Stimulated activated effector memory CD8-positive, alpha-beta T cell treated with anti-CD3 and anti-CD28 coated beads, Interleukin-12 subunit alpha, Interleukin-12 subunit beta, amount 100 ng/mL, for 72 hours (primary cell): Measurements from ENCODE around the gene MORN1.

Source experiments
- ATAC-seq: fragments of 150-1000 bp; cut with Tn5 transposase; 2 replicates; pipeline ENCODE4 v1.10.0; 2021
- DNase-seq, 2 donors: peaks; one replicate each; pipeline ENCODE4 v3.0.0; 2021 to 2022; ENCODE audit warnings: low spot score in 2 of 2
- H3K27ac Mint-ChIP-seq: one replicate; pipeline ENCODE4 v1.8.0; 2022; ENCODE audit warnings: mild to moderate bottlenecking, mixed read lengths
- H3K36me3 Mint-ChIP-seq: one replicate; pipeline ENCODE4 v1.8.0; 2022; ENCODE audit warnings: mild to moderate bottlenecking, mixed read lengths
- H3K4me1 Mint-ChIP-seq: one replicate; pipeline ENCODE4 v1.8.0; 2022; ENCODE audit warnings: mixed read lengths
- H3K4me3 Mint-ChIP-seq: one replicate; pipeline ENCODE4 v1.8.0; 2022; ENCODE audit warnings: mild to moderate bottlenecking, mixed read lengths
- H3K9me3 Mint-ChIP-seq: one replicate; pipeline ENCODE4 v1.8.0; 2022; ENCODE audit warnings: mixed read lengths

MORN1 gene

DNA sequence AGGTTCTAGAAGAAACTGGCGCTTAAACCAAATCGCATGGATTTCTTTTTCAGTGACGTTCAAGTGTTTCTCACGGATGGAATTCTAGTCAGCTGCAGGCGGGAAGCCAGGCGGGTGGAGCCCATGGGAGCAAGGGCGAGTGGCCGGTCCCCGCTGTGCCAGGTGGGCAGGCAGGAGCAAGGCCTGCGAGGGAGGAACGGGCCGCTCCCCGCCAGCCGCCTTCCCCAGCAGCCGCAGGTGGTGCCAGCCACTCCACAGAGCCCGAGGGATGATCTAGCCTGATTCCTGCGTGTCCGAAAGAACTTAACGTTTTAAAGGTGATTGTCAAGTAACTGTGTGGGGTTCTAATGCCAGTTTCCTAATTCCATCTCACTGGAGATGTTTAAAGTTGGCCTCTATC, 11.9 kb upstream of the MORN1 start:
- no peak for ATAC-seq
- H3K4me1 Mint-ChIP-seq: peaks cover 15% of the 10 kb centered on the region
- peaks cover 82% of the 10 kb centered on the region for H3K36me3 Mint-ChIP-seq
- H3K4me3 Mint-ChIP-seq: no peak overlapping the region
- no peak for DNase-seq
- H3K9me3 Mint-ChIP-seq: no peaks in the 10 kb centered on the region
- no peak overlapping the region for H3K27ac Mint-ChIP-seq

DNA sequence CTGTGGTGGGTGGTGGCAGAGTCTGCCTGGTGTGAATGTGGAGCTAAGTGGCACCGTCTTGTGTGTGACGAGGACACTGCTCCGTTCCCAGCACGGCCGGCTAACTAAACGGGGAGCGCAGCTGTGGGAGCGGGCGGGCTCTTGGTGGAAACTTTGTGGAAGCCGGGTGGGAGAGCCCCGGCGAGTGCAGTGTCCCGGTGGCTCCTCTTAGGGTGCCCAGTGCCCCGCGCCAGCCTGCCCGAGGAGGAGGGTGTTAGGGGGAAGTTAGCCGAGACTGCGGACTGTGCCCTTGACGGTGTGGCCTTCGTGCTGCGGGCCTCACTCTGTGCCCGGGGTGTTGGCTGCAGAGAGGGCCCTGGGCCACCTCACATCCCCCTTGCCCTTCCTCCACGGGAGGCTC, 11.1 kb upstream of the MORN1 start:
- ATAC-seq: no peak
- H3K27ac Mint-ChIP-seq: peak overlapping the region; percentile 79

DNA sequence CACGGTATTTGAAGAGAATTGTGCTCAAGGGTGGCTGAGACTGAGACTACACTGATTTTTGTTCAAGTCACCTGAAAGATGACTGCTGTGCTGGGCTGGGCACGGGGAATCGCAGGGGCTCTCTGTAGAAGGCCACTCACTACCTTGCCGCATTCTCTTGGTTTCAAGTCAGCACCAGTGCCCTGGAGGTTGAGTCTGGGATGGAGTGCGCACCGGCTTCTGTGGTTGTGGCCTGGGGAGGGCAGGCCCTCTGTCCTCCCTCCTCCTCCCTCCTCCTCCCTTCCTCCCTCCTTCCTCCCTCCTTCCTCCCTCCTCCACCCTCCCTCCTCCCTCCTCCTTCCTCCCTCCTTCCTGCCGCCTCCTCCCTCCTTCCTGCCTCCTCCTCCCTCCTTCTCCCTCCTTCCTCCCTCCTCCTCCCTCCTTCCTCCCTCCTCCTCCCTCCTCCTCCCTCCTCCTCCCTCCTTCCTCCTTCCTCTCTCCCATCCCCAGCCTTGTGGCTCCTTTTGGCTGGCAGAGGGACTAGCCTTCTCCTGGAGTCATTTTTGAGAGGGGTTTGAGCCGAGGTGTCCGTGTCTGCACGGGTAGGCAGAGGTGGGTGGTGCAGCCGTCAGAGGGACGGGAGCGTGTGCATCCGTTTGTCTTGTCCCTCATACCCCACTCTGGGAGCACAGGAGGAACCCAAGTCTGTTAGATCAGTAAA, 9.7 kb upstream of the MORN1 start:
- Mint-ChIP-seq H3K4me1 (peaks cover 15% of the 10 kb centered on the region), H3K9me3 (no peaks in the 10 kb centered on the region), H3K36me3 (peaks cover 98% of the 10 kb centered on the region), H3K4me3 (no peak overlapping the region), H3K27ac (peak overlapping the region; percentile 79)
- ATAC-seq (peak; percentile 41), DNase-seq (no peak)

More for the DNA sequence above, 11.1 kb upstream of the MORN1 start:
- DNase-seq: no peak
- H3K4me3 Mint-ChIP-seq: no peak overlapping the region
- peaks cover 15% of the 10 kb centered on the region for H3K4me1 Mint-ChIP-seq
- H3K9me3 Mint-ChIP-seq: no peaks in the 10 kb centered on the region
- peaks cover 88% of the 10 kb centered on the region for H3K36me3 Mint-ChIP-seq

DNA sequence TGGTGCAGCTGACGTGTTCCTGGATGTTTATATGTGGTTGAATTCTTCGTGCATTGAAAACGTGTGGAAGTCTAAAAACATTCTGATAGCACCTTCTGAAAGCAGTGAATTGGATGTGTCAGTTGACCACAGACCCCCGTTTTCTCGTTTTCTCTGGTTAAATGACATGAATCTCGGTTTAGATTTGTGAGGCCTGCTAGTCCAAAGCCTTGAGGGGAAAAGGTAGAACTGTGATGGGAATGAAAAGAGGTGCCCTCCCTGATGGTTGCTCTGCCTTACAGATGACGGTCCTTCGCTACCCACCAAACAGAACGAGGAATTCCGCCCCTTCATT, 9.2 kb upstream of the MORN1 start:
- Mint-ChIP-seq H3K27ac (peak overlapping the region; percentile 51), H3K9me3 (no peaks in the 10 kb centered on the region), H3K4me3 (no peak overlapping the region), H3K36me3 (peaks cover 100% of the 10 kb centered on the region), H3K4me1 (peaks cover 15% of the 10 kb centered on the region)
- ATAC-seq (peak; percentile 66), DNase-seq (no peak)

DNA sequence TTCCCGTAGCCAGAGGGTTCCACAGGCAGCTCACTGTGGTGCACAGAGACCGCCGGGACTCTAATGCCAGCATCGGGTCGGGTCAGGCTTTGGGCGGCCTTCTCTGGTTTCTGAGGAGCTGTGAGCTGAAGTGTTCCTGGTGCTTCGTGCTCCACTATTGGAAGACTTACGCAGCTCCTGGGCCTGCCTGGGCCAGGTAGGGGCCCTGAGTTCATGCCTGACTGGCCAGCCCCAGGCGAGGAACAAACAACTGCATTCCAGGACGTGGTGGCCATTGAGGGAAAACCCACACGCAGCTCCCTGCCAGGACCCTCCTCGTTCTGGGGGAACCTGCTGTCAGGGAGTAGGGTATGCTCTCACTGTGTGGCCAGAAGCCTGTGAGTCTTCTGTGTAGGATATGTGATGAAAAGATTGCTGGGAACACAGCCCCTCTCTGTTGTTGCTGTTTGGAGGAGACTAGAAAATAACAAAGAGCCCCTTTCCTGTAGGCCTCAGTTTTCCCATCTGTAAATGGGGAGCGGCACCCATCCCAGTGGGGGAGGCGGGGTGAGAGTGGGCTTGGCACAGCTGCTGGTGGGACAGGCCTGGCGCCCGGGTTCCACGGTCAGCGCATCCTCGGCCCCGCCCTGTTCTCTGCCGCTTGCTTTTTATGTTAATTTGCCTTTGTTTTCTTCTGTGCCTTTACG, 8.7 kb upstream of the MORN1 start:
- Mint-ChIP-seq H3K36me3 (peaks cover 100% of the 10 kb centered on the region), H3K27ac (peak overlapping the region; percentile 51), H3K9me3 (no peaks in the 10 kb centered on the region), H3K4me1 (peaks cover 17% of the 10 kb centered on the region), H3K4me3 (no peak overlapping the region)
- no peak for DNase-seq
- no peak for ATAC-seq

DNA sequence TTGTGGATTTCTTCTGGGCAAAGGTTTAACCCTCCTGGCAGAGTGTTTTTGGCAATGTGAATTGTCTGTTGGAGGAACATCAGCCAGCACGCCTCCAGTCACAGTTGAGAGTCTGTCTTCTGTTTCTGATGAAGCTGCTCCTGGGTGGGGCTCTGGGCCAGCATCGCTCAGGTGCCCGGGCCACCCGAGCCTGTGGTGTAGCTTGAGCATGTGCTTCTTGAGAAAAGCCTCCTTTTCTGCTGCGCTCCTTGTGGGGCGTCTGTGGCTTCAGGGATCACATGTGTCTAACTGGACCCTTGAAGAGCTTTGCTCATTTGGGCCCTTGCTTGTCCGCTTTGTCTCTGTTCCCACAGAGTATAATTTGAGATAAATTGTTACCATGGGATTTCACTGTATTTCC, 7.5 kb upstream of the MORN1 start:
- no peak overlapping the region for H3K27ac Mint-ChIP-seq
- no peak overlapping the region for H3K4me3 Mint-ChIP-seq
- H3K4me1 Mint-ChIP-seq: peaks cover 29% of the 10 kb centered on the region
- peaks cover 100% of the 10 kb centered on the region for H3K36me3 Mint-ChIP-seq
- DNase-seq (no peak), ATAC-seq (no peak)
- no peaks in the 10 kb centered on the region for H3K9me3 Mint-ChIP-seq

DNA sequence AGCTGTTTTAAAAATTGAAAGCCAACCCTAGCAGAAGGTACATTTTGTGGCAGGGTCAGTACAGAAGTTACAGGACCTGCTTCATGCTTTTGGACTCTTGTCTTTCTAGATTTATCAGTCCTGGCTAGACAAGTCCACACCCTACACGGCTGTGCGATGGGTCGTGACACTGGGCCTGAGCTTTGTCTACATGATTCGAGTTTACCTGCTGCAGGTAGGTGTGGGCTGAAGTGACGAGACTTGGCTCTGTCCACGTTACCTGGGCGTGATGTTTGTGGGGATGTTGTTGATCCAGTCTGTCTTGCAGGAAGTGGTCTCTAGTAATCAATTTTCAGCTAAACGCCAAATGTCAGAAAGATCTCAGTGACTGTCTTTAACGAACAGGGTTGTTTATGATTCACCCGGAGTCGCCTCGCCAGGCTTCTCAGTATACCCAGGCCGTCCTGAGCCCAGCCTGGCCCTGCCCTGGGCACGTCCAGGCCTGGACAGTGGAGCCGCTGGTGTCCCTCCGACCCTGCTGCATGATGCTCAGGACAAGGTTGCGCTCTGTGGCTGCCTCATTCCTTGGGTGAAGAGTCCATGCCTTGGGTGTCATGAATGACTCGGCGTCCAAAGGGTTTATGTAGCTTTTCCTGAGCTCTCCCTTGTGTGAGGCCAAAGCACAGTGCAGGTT, 5.8 kb upstream of the MORN1 start:
- DNase-seq (no peak), ATAC-seq (no peak)
- Mint-ChIP-seq H3K9me3 (no peaks in the 10 kb centered on the region), H3K27ac (peak overlapping the region; percentile 40), H3K36me3 (peaks cover 100% of the 10 kb centered on the region), H3K4me1 (peaks cover 46% of the 10 kb centered on the region), H3K4me3 (no peak overlapping the region)

DNA sequence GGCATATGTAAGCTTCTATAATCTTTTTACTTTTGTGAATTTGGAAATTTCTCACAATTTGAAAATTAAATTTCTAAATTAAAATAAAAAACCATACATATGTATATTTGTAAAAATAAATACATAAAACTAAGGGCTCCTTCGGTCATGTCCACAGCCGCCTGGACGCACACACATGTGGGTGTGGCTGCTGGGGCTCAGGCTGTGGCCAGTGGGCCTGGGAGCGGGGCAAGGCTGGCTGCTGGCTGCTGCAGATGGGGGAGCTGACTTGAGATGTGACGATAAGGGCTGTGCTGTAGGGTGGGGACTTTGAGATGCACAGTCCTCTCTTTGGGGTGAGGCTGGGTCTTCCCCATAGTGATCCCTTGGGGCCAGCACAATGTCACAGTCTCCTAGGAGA, 5.1 kb upstream of the MORN1 start:
- Mint-ChIP-seq H3K27ac (peak overlapping the region; percentile 40), H3K36me3 (peaks cover 93% of the 10 kb centered on the region), H3K4me1 (peaks cover 46% of the 10 kb centered on the region), H3K4me3 (no peak overlapping the region), H3K9me3 (no peaks in the 10 kb centered on the region)
- DNase-seq: no peak
- ATAC-seq: no peak

DNA sequence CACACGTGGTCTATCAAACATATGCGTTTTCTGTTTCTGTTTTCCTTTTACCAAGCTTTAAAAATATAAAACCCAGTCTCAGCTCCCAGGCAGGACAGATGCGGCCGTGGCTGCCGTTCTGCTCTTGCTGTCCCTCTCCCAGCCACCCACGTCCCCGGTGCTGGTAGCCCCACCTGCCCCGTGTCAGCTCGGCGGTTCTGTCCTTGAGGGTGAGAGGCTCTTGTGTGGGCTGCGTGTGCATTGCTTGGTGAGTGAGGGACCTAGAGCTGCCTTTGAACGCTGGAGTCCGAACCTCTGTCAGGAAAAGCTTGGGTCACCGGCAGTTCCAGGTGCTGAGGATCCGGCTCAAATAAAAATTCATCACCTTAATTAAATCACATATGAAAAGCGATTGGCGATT, 4.7 kb upstream of the MORN1 start:
- Mint-ChIP-seq H3K4me1 (peaks cover 46% of the 10 kb centered on the region), H3K36me3 (peaks cover 89% of the 10 kb centered on the region), H3K9me3 (no peaks in the 10 kb centered on the region), H3K27ac (no peak overlapping the region), H3K4me3 (no peak overlapping the region)
- no peak for ATAC-seq
- no peak for DNase-seq

DNA sequence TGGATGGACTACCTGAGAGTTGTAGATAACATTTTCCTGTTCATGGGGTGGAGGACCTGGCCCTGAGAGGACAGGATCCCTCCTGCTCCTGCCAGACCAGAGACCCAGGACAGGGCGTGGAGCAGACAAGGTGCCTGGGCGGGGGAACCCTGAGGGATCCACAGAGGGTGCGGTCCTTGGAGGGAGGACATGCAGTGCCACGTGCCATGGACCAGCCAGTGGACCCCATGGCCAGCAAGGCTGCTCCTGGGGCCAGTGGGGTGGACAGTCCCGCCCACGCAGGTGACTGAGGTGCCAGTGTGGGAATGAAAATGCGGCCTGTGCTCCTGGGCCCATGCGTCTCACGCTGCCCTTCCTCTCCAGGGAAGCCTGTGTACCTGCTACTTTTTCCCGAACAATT, 3.9 kb upstream of the MORN1 start:
- H3K4me3 Mint-ChIP-seq: no peak overlapping the region
- peaks cover 41% of the 10 kb centered on the region for H3K4me1 Mint-ChIP-seq
- H3K9me3 Mint-ChIP-seq: no peaks in the 10 kb centered on the region
- DNase-seq (no peak), ATAC-seq (no peak)
- H3K27ac Mint-ChIP-seq: peak overlapping the region; percentile 96
- H3K36me3 Mint-ChIP-seq: peaks cover 82% of the 10 kb centered on the region

DNA sequence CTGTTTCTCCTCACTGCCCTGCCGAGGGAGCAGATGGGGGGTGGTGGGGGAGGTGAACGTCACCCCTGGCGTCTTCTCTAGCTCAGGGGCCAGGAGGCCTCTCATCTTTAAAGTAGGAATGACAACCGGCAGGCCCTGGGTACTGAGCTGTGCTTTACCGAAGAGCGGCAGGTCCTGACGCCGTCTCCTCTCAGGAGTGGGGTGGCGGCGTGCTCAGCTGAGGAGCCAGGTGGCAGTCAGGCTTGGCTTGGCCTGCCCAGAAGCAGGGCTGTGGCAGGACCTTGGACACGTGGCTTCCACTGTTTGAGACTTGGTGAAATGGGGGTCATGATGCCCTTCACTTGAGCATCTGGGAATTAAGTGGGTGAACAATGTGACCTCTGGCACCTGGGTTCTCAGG, 3.4 kb upstream of the MORN1 start:
- DNase-seq (no peak), ATAC-seq (no peak)
- Mint-ChIP-seq H3K9me3 (no peaks in the 10 kb centered on the region), H3K4me1 (peaks cover 43% of the 10 kb centered on the region), H3K27ac (peak overlapping the region; percentile 96), H3K4me3 (no peak overlapping the region), H3K36me3 (peaks cover 82% of the 10 kb centered on the region)

DNA sequence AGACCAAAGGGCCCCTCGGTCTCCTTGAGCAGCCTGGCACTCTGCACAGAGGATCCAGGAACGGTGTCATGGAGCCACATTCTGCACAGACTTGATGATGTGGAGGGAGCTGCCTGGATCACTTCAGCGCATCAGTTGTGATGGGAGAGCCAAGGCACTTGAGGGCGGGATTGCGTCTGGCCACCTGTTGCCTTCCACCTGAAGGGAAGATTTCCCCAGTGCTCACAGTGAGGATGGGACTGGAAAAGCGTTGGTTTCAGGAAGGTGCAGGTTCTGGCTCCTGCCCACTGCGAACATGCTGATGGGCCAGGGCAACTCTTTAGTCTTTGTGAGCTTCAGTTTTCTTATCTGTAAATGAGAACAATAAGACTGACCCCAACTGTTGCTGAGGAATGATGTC, 2.9 kb upstream of the MORN1 start:
- H3K27ac Mint-ChIP-seq: peak overlapping the region; percentile 96
- DNase-seq: no peak
- ATAC-seq: no peak

DNA sequence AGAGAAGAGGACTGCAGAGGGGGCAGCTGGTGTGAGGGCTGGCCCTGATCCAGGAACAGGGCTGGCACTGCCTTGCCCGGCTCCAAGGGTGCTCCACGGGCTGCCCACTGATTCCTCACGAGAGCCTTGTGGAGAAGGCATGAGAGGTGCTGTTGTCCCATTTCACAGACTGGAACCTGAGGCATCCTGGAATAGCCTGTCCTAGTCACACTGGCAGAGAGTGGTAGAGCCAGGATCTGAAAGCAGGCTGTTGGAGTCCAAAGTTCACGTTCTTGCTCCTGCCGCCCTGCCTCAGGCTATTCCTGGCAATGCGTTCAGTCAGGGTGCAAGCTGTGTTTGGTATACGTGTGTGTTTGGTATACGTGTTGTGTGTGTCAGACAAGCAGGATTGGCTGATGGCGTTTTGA, 2.1 kb upstream of the MORN1 start:
- Mint-ChIP-seq H3K4me1 (peaks cover 38% of the 10 kb centered on the region), H3K4me3 (peak overlapping the region; percentile 80), H3K36me3 (peaks cover 69% of the 10 kb centered on the region), H3K27ac (peak overlapping the region; percentile 96), H3K9me3 (no peaks in the 10 kb centered on the region)
- ATAC-seq: no peak
- no peak for DNase-seq

More for the DNA sequence above, 2.9 kb upstream of the MORN1 start:
- H3K4me3 Mint-ChIP-seq: no peak overlapping the region
- peaks cover 76% of the 10 kb centered on the region for H3K36me3 Mint-ChIP-seq
- H3K4me1 Mint-ChIP-seq: peaks cover 39% of the 10 kb centered on the region
- no peaks in the 10 kb centered on the region for H3K9me3 Mint-ChIP-seq

DNA sequence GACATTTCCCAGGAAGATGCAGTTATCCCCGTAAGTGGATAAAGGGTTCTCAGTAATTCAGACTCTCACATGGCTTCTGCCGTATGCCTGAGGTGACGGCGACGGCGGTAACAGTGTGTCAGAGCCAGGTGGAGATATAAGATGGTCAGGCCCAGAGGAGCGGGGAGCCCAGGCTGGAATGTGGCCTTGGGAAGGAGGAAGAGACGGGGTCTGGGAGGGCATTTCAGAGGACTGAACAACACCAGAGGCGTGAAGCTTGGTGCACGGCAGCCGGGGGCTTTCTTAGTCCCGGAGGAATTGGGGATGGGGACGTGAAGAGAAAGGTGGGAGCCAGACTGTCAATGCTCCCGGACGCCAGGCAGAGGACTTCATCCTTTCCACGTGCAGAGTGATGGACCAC, 1.3 kb upstream of the MORN1 start:
- peak overlapping the region; percentile 80 for H3K4me3 Mint-ChIP-seq
- H3K4me1 Mint-ChIP-seq: peaks cover 38% of the 10 kb centered on the region
- H3K9me3 Mint-ChIP-seq: no peaks in the 10 kb centered on the region
- peaks cover 61% of the 10 kb centered on the region for H3K36me3 Mint-ChIP-seq
- ATAC-seq (no peak), DNase-seq (no peak)
- peak overlapping the region; percentile 96 for H3K27ac Mint-ChIP-seq

DNA sequence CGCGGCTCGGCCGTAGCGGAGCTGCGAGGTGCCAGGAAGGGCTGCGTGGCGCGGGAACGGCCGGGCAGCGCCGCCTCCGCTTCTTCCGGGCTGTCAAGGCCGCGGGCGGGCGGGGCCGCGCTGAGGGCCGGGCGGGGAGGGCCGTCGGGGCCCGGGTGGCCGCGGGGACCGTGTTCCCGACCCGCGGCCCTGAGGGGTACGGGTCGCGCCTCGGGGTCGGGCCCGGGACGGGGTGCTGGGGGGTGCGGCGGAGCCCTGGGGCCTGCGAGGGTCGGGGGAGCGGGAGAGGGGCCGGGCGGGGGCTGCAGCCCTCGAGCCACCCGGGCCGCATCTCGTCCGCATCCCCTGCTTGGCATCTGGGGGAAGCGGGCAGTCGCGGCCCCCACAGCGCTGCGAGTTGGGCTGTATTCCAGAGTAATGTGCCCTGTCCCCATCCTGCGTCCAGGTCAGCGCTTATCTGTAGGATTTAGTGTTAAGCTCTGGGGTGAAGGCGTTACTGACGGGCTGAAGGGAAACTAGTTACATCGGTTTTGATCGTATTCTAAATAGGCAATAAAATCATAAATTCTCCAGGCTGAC, 666 bp upstream of the MORN1 start:
- DNase-seq: no peak
- peaks cover 54% of the 10 kb centered on the region for H3K36me3 Mint-ChIP-seq
- H3K4me3 Mint-ChIP-seq: peak overlapping the region; percentile 80
- ATAC-seq: peak; percentile 23
- H3K9me3 Mint-ChIP-seq: no peaks in the 10 kb centered on the region
- peak overlapping the region; percentile 96 for H3K27ac Mint-ChIP-seq
- peaks cover 38% of the 10 kb centered on the region for H3K4me1 Mint-ChIP-seq
